ENCODE results near the gene HOXB6.

HOXB6 gene

GRCh38 chr17:48550502-48551213 is 54.1 kb downstream of the HOXB6 start:
- H3K27ac ChIP-seq (ENCODE audit: extremely low read depth, low read depth, low read length): peak overlapping the region; percentile 100; the same call in 1 of the 2 replicates
- peaks cover 15 to 51% of the 10 kb centered on the region in 2 experiments for H3K36me3 ChIP-seq (ENCODE audit: control insufficient read depth in 2 of 2, insufficient read depth in 1 of 2, low read length in 2 of 2)
- ChIA-PET POLR2A (no interaction called here), CTCF (interaction anchor here (0.6 kb wide), 1 partner anchor 12 kb away, joined by 3 read pairs; no protein-coding TSS in a partner anchor)
- no peak overlapping the region for H3K4me3 ChIP-seq (ENCODE audit: low read depth, low read length)
- peaks cover 55% of the 10 kb centered on the region for H3K4me1 ChIP-seq (ENCODE audit: control insufficient read depth, insufficient read depth, low read length)
- H3K9me3 ChIP-seq (ENCODE audit: control insufficient read depth, insufficient read depth, low read depth, low read length): no peaks in the 10 kb centered on the region
- TF ChIP-seq CTCF (tag by site-specific recombination; IDR thresholded peaks at IDR 0.05): 0 out of 2 replicates have a peak, but pooled peaks have one; percentile 4
- peak; percentile 75 for TF ChIP-seq EGR2 (tag by site-specific recombination; IDR thresholded peaks at IDR 0.05; ENCODE audit: low read depth)
- TF ChIP-seq YY2 (tag by site-specific recombination; IDR thresholded peaks at IDR 0.05): no peak
- TF ChIP-seq GLIS2 (tag by site-specific recombination; IDR thresholded peaks at IDR 0.05): 0 out of 2 replicates have a peak, but pooled peaks have one; percentile 2
- TF ChIP-seq ZNF302 (tag by site-specific recombination; IDR thresholded peaks at IDR 0.05; ENCODE audit: low read depth): no peak
- peak; percentile 89 for TF ChIP-seq ZFHX2 (tag by site-specific recombination; conservative IDR thresholded peaks at IDR 0.05)

DNA sequence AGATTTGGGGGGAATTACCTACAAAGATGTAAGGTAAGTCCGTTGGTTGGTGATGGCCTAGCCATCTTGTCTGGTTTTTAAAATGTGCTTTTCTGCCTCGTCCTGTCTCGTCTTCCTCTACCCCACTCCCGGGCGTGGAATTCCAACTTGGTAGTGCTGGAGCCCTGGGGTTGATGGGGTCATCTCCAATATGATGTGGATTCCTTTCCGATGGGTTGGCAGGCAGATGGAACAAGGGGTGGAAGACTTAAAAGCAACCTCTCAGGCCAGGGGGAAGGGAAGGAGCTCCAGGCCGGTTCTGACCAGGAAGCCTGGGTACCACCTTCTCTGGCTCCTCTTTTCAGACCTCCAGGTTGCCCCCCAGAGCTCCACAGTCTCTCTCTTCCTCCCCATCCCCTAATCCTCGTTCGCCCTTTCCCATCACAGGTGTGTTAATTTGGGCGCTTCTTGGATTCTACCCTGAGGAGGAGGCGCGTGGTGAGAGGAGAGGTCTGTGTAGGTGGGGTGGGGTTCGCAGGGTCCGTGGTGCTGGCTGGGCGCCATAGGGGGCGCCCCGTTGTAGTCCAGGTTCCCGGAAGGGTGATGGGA is 54.8 kb downstream of the HOXB6 start:
- H3K27ac ChIP-seq (ENCODE audit: extremely low read depth, low read depth, low read length): peak overlapping the region; percentile 100
- H3K36me3 ChIP-seq (ENCODE audit: control insufficient read depth in 2 of 2, insufficient read depth in 1 of 2, low read length in 2 of 2): peaks cover 15 to 51% of the 10 kb centered on the region in 2 experiments

More for the DNA sequence above, 54.8 kb downstream of the HOXB6 start:
- TF ChIP-seq, protein P1, sequence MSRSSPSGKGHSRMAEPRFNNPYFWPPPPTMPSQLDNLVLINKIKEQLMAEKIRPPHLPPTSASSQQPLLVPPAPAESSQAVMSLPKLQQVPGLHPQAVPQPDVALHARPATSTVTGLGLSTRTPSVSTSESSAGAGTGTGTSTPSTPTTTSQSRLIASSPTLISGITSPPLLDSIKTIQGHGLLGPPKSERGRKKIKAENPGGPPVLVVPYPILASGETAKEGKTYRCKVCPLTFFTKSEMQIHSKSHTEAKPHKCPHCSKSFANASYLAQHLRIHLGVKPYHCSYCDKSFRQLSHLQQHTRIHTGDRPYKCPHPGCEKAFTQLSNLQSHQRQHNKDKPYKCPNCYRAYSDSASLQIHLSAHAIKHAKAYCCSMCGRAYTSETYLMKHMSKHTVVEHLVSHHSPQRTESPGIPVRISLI (tag by site-specific recombination; IDR thresholded peaks at IDR 0.05): no peak
- TF ChIP-seq ZNF416 (tag by site-specific recombination; IDR thresholded peaks at IDR 0.05): no peak
- no peak for TF ChIP-seq AEBP2 (tag by site-specific recombination; IDR thresholded peaks at IDR 0.05; ENCODE audit: borderline replicate concordance)
- TF ChIP-seq IKZF3 (tag by site-specific recombination; IDR thresholded peaks at IDR 0.05): 0 out of 2 replicates have a peak, but pooled peaks have one; percentile 16
- 0 out of 2 replicates have a peak, but pooled peaks have one; percentile 14 for TF ChIP-seq CTCF (tag by site-specific recombination; IDR thresholded peaks at IDR 0.05)
- TF ChIP-seq ZNF707 (tag by site-specific recombination; IDR thresholded peaks at IDR 0.05): peak; percentile 72; the same call in 1 of the 2 replicates
- 0 out of 2 replicates have a peak, but pooled peaks have one; percentile 25 for TF ChIP-seq GLIS2 (tag by site-specific recombination; IDR thresholded peaks at IDR 0.05)
- Histone ChIP-seq H3K4me1 (ENCODE audit: control insufficient read depth, insufficient read depth, low read length) (peaks cover 61% of the 10 kb centered on the region), H3K4me3 (ENCODE audit: low read depth, low read length) (no peak overlapping the region), H3K9me3 (ENCODE audit: control insufficient read depth, insufficient read depth, low read depth, low read length) (no peaks in the 10 kb centered on the region)
- ChIA-PET CTCF (interaction anchor here (0.6 kb wide), 2 partner anchors 41 to 1608 kb away, joined by 3 to 4 read pairs; no protein-coding TSS in a partner anchor), POLR2A (no interaction called here)
